ENCODE measurements around the gene ZFP3.
"Not testable (repeated sequence)": the region's sequence is repeated elsewhere in the genome, so short reads cannot be mapped to it uniquely, and the experiment has no call there.

The ZFP3 gene

GRCh38 chr17:5126719-5127488 is 48.6 kb downstream of the ZFP3 start:
- no peak for DNase-seq

- DNase-seq: no peak
Observed at GRCh38 chr17:5127910-5128309, 49.6 kb downstream of the ZFP3 start.

GRCh38 chr17:5128387-5128786 is 50.1 kb downstream of the ZFP3 start:
- DNase-seq: not testable (repeated sequence)

- DNase-seq: no peak
Observed at GRCh38 chr17:5128905-5129535, 50.8 kb downstream of the ZFP3 start.

- not testable (repeated sequence) for DNase-seq
Observed at GRCh38 chr17:5129770-5130169, 51.5 kb downstream of the ZFP3 start.

GRCh38 chr17:5130261-5130660 is 52.0 kb downstream of the ZFP3 start:
- not testable (repeated sequence) for DNase-seq

- DNase-seq: not testable (repeated sequence)
Observed at GRCh38 chr17:5130687-5131086, 52.4 kb downstream of the ZFP3 start.

GRCh38 chr17:5131146-5131715 is 53.0 kb downstream of the ZFP3 start:
- DNase-seq: no peak

GRCh38 chr17:5131799-5132502 is 53.7 kb downstream of the ZFP3 start:
- DNase-seq: not testable (repeated sequence)

- not testable (repeated sequence) for DNase-seq
Observed at GRCh38 chr17:5132503-5133225, 54.4 kb downstream of the ZFP3 start.

- no peak for DNase-seq
Observed at GRCh38 chr17:5133311-5133710, 55.0 kb downstream of the ZFP3 start.

- not testable (repeated sequence) for DNase-seq
Observed at GRCh38 chr17:5133961-5134360, 55.7 kb downstream of the ZFP3 start.

- DNase-seq: not testable (repeated sequence)
Observed at GRCh38 chr17:5134571-5134970, 56.3 kb downstream of the ZFP3 start.

- DNase-seq: not testable (repeated sequence)
Observed at GRCh38 chr17:5135131-5135712, 57.0 kb downstream of the ZFP3 start.

- no peak for DNase-seq
Observed at GRCh38 chr17:5135726-5136579, 57.7 kb downstream of the ZFP3 start.

GRCh38 chr17:5136580-5137412 is 58.5 kb downstream of the ZFP3 start:
- DNase-seq: not testable (repeated sequence)

- not testable (repeated sequence) for DNase-seq
Observed at GRCh38 chr17:5137511-5138197, 59.4 kb downstream of the ZFP3 start.

- DNase-seq: not testable (repeated sequence)
Observed at GRCh38 chr17:5138198-5138544, 59.9 kb downstream of the ZFP3 start.

- no peak for DNase-seq
Observed at GRCh38 chr17:5138616-5139457, 60.6 kb downstream of the ZFP3 start.

All from CD4-positive, alpha-beta T cell treated with Interleukin-17A for 4 hours (primary cell).